ENCODE results near the gene CEP112. TPM values are rescaled to one million over a fixed set of nuclear protein-coding genes. Genes with fewer than 3 reads are reported as not detected.

Gene CEP112
- total and polyA plus RNA-seq, 4 donors, result 1.1 to 4.9 (median 1.4) TPM

GRCh38 chr17:65609749-65610148, 582.2 kb downstream of the CEP112 start:
- H3K36me3 ChIP-seq (ENCODE audit: control insufficient read depth in 4 of 4, insufficient read depth in 3 of 4, low read depth in 1 of 4, low read length in 3 of 4), result no peaks in the 10 kb centered on the region
- H3K9ac ChIP-seq (ENCODE audit: low read depth in 1 of 2, low read length in 2 of 2), result no peak overlapping the region
- 92% methylated on average over 2 of the region's 2 CpGs for WGBS
- H3K9me3 ChIP-seq (ENCODE audit: control insufficient read depth in 4 of 4, low read length in 3 of 4), result no peaks in the 10 kb centered on the region
- no peaks in the 10 kb centered on the region for H3K27me3 ChIP-seq (ENCODE audit: control insufficient read depth in 4 of 4, insufficient read depth in 4 of 4, low read length in 3 of 4)
- no peak overlapping the region for H3K27ac ChIP-seq (ENCODE audit: low read depth in 1 of 2, low read length in 2 of 2)
- no peaks in the 10 kb centered on the region for H3K4me1 ChIP-seq (ENCODE audit: control insufficient read depth in 4 of 4, insufficient read depth in 4 of 4, low read length in 3 of 4)
- DNase-seq (ENCODE audit: low spot score), result no peak
- no peak overlapping the region for H3K4me3 ChIP-seq (ENCODE audit: low read depth in 1 of 3, low read length in 3 of 3)
- no peak for TF ChIP-seq ATF3 (IDR thresholded peaks at IDR 0.05)
- TF ChIP-seq NR2F2 (IDR thresholded peaks at IDR 0.05), result no peak
- no peak for TF ChIP-seq GABPA (IDR thresholded peaks at IDR 0.05 in 1 of 2, conservative IDR thresholded peaks at IDR 0.05 in 1 of 2)
- no peak for TF ChIP-seq FOXA1 (IDR thresholded peaks at IDR 0.05)
- TF ChIP-seq YY1 (IDR thresholded peaks at IDR 0.05), result no peak
- no peak for TF ChIP-seq JUND (IDR thresholded peaks at IDR 0.05)
- no peak for TF ChIP-seq CTCF (IDR thresholded peaks at IDR 0.05; ENCODE audit: low read depth, low read length, missing input control)
- TF ChIP-seq RXRA (IDR thresholded peaks at IDR 0.05), result no peak
- no peak for TF ChIP-seq EGR1 (IDR thresholded peaks at IDR 0.05; ENCODE audit: low read depth in 2 of 2)
- TF ChIP-seq TAF1 (conservative IDR thresholded peaks at IDR 0.05), result no peak
- TF ChIP-seq, protein P1, sequence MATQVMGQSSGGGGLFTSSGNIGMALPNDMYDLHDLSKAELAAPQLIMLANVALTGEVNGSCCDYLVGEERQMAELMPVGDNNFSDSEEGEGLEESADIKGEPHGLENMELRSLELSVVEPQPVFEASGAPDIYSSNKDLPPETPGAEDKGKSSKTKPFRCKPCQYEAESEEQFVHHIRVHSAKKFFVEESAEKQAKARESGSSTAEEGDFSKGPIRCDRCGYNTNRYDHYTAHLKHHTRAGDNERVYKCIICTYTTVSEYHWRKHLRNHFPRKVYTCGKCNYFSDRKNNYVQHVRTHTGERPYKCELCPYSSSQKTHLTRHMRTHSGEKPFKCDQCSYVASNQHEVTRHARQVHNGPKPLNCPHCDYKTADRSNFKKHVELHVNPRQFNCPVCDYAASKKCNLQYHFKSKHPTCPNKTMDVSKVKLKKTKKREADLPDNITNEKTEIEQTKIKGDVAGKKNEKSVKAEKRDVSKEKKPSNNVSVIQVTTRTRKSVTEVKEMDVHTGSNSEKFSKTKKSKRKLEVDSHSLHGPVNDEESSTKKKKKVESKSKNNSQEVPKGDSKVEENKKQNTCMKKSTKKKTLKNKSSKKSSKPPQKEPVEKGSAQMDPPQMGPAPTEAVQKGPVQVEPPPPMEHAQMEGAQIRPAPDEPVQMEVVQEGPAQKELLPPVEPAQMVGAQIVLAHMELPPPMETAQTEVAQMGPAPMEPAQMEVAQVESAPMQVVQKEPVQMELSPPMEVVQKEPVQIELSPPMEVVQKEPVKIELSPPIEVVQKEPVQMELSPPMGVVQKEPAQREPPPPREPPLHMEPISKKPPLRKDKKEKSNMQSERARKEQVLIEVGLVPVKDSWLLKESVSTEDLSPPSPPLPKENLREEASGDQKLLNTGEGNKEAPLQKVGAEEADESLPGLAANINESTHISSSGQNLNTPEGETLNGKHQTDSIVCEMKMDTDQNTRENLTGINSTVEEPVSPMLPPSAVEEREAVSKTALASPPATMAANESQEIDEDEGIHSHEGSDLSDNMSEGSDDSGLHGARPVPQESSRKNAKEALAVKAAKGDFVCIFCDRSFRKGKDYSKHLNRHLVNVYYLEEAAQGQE (IDR thresholded peaks at IDR 0.05), result no peak
- TF ChIP-seq, protein P2, sequence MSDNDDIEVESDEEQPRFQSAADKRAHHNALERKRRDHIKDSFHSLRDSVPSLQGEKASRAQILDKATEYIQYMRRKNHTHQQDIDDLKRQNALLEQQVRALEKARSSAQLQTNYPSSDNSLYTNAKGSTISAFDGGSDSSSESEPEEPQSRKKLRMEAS (IDR thresholded peaks at IDR 0.05), result no peak
- TF ChIP-seq, protein P3, sequence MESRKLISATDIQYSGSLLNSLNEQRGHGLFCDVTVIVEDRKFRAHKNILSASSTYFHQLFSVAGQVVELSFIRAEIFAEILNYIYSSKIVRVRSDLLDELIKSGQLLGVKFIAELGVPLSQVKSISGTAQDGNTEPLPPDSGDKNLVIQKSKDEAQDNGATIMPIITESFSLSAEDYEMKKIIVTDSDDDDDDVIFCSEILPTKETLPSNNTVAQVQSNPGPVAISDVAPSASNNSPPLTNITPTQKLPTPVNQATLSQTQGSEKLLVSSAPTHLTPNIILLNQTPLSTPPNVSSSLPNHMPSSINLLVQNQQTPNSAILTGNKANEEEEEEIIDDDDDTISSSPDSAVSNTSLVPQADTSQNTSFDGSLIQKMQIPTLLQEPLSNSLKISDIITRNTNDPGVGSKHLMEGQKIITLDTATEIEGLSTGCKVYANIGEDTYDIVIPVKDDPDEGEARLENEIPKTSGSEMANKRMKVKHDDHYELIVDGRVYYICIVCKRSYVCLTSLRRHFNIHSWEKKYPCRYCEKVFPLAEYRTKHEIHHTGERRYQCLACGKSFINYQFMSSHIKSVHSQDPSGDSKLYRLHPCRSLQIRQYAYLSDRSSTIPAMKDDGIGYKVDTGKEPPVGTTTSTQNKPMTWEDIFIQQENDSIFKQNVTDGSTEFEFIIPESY (IDR thresholded peaks at IDR 0.05), result no peak

DNA sequence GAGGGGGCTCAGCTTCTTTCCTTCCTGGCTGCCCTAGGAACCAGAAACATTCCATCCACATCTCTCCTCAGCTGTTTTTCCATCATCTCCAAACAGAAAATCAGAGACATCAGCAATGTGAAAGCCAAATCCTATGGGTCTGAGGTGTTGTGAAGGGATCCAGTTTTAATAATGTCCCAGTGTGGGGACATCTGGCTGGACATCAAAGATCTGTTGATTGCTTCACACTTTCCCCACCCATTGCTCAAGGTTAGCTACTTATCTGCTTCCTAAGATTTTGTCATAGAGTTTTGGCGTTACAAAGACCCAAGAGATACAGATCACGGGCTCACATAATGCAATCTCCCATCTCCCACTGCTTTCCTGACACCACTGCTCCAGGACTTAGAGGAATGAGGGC, 582.6 kb downstream of the CEP112 start:
- H3K9ac ChIP-seq (ENCODE audit: low read depth in 1 of 2, low read length in 2 of 2), result no peak overlapping the region
- 85% methylated on average over 2 of the region's 2 CpGs for WGBS
- no peaks in the 10 kb centered on the region for H3K27me3 ChIP-seq (ENCODE audit: control insufficient read depth in 4 of 4, insufficient read depth in 4 of 4, low read length in 3 of 4)
- H3K9me3 ChIP-seq (ENCODE audit: control insufficient read depth in 4 of 4, low read length in 3 of 4), result no peaks in the 10 kb centered on the region
- no peaks in the 10 kb centered on the region for H3K4me1 ChIP-seq (ENCODE audit: control insufficient read depth in 4 of 4, insufficient read depth in 4 of 4, low read length in 3 of 4)
- DNase-seq (ENCODE audit: low spot score), result no peak
- no peaks in the 10 kb centered on the region for H3K36me3 ChIP-seq (ENCODE audit: control insufficient read depth in 4 of 4, insufficient read depth in 3 of 4, low read depth in 1 of 4, low read length in 3 of 4)
- no peak overlapping the region for H3K27ac ChIP-seq (ENCODE audit: low read depth in 1 of 2, low read length in 2 of 2)
- H3K4me3 ChIP-seq (ENCODE audit: low read depth in 1 of 3, low read length in 3 of 3), result no peak overlapping the region
- no peak for TF ChIP-seq GABPA (IDR thresholded peaks at IDR 0.05 in 1 of 2, conservative IDR thresholded peaks at IDR 0.05 in 1 of 2)
- TF ChIP-seq NR2F2 (IDR thresholded peaks at IDR 0.05), result no peak
- no peak for TF ChIP-seq TAF1 (conservative IDR thresholded peaks at IDR 0.05)
- no peak for TF ChIP-seq CTCF (IDR thresholded peaks at IDR 0.05; ENCODE audit: low read depth, low read length, missing input control)
- TF ChIP-seq, protein P1 (IDR thresholded peaks at IDR 0.05), result no peak
- no peak for TF ChIP-seq HNF4G (IDR thresholded peaks at IDR 0.05)
- TF ChIP-seq HNF4A (conservative IDR thresholded peaks at IDR 0.05), result no peak
- TF ChIP-seq RAD21 (IDR thresholded peaks at IDR 0.05), result no peak
- TF ChIP-seq, protein P2 (IDR thresholded peaks at IDR 0.05), result no peak
- no peak for TF ChIP-seq EGR1 (IDR thresholded peaks at IDR 0.05; ENCODE audit: low read depth in 2 of 2)
- TF ChIP-seq ATF3 (IDR thresholded peaks at IDR 0.05), result no peak

Data from liver (tissue), 9 donors.